Sciatic nerve (tissue), 2 donors: ENCODE measurements around the gene GFM1. TPM values are rescaled to one million over a fixed set of nuclear protein-coding genes. Genes with fewer than 3 reads are reported as not detected.

Experiments
- ATAC-seq: fragments of 200-7000 bp; cut with Tn5 transposase; one replicate; pipeline ENCODE4 v1.9.1; 2020; ENCODE audit warnings: mild to moderate bottlenecking, moderate library complexity
- DNase-seq: peaks from one replicate; pipeline ENCODE4 v3.0.0-alpha.2; 2020; ENCODE audit warnings: low spot score
- intact Hi-C: fragments of 100-400 bp; cut with DNase I; formaldehyde crosslinking; loops from one replicate; pipeline ENCODE4 v1.14.2; 2022
- total RNA-seq: library from RNA; stranded (reverse); fragmentation: NEBNext Ultra II Directional; extraction: Animal tissue kit (Norgen Biotek cat#: 25700); gene quantifications from one replicate; pipeline ENCODE4 v1.2.1, GENCODE V29; 2021
- donor health status: DM: no; HTN: no; CAD: no.
- donor health status: DM: no; HTN: no; CAD: no.

Gene GFM1
- total RNA-seq, 1 donor from 2014 or later, result 41.2 TPM

DNA sequence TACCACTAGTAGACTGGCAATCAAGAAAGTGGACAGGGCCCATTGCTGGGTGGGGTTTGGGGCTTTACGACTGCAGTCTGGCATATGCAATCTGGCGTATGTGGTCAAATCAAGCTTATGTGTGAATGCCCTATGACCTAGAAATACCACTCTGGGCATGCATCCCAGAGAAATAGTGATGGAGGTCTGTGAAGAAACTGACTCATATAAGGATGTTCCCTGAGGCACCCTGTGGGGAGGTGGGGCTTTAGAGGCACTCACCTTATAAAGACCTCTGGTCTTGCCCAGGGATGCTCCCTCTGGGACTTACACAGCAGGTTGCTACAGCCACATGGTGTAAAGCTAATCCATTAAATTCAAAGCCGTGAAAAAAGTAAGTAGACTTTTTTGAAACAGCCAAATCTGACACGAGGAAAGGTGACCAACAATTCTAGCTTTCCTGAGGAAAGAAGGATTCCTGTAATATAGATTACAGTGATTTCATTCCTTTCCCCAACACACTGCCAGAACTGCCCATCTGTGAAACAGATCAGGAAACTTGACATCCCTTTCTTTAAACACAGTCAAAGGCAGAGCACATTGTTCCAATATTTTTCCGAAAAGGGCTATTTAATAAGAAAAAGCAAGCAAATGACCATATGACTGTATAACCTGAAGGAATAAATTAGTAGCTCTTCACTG, 74.3 kb downstream of the GFM1 start:
- intact Hi-C loops, result no loop called here
- ATAC-seq, result no peak
- no peak for DNase-seq

DNA sequence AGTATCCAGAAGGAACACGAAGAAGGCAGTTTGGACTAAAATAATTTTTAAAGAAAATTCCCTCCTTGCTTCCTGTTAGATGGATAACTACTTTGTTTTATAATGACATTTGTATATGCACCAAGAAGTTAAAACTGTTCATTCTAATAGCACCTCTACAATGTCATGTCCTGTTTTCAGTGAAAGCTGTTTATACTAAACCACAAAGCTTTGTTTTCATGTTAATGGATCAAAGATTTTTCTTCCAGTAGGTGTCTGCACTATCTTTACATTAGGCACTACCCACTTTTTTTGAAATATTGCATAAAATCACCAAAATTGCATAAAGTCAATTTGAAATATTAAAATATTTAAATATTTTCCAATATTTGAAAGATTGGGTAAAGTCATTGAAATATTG, 77.8 kb downstream of the GFM1 start:
- ATAC-seq, result no peak
- no peak for DNase-seq
- intact Hi-C loops, result no loop called here

GRCh38 chr3:158723991-158724390, 79.7 kb downstream of the GFM1 start:
- DNase-seq, result no peak
- ATAC-seq, result no peak
- intact Hi-C loops, result no loop called here

DNA sequence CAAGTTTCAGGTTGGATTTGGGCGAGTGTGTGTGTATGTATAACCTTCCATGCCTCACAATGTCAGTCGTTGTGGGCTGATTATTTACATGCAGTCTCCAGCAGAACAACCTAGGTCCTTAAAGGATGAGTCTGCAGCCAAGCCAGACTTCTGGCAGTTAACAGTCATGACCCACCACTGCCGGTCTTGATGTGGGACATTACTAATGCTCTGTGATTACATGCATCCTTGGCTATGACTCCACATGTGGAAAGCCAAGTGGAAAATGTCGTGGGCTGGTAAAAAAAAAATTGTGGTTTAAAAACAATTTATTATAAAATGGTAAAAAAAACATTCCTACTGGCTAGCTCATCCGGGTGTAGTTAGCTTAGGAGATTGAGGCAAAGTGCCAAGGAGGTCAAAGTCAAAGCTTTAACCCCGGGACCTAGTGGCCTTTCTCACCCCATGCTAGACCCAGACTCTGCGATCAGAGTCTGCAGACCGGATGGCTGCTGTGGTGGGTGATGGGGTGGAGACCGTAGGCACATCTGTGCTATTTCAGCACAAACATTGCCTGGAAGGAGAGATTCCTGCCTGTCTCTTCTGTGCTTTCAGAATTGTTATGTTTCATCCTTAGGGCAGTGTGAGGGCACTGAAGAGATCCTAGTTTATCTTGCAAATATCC, 81.2 kb downstream of the GFM1 start:
- intact Hi-C loops, result loop anchor here (5.0 kb wide), 1 partner anchor 67 kb away; no protein-coding TSS in a partner anchor
- DNase-seq, result no peak
- ATAC-seq, result peak; percentile 81

GRCh38 chr3:158727206-158728060, 83.1 kb downstream of the GFM1 start:
- intact Hi-C loops, result loop anchor here (5.0 kb wide), 1 partner anchor 65 kb away; no protein-coding TSS in a partner anchor
- ATAC-seq (peak; percentile 38), DNase-seq (no peak)

DNA sequence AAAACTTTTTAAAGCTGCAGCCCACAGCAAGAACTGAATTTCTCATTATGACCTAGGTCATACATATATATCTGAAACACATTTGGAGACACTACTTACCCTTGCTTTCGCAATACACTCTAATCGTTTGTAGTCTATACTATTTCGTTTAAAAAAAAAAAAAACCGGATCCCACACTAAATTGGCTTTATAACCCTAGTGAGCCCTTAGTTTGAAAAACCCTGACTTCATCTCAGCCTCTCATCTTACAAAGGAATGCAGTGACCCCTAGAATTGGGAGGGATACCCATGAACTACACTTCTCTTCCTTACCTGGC, 83.7 kb downstream of the GFM1 start:
- DNase-seq, result no peak
- intact Hi-C loops, result loop anchor here (5.0 kb wide), 1 partner anchor 64 kb away; no protein-coding TSS in a partner anchor
- no peak for ATAC-seq

DNA sequence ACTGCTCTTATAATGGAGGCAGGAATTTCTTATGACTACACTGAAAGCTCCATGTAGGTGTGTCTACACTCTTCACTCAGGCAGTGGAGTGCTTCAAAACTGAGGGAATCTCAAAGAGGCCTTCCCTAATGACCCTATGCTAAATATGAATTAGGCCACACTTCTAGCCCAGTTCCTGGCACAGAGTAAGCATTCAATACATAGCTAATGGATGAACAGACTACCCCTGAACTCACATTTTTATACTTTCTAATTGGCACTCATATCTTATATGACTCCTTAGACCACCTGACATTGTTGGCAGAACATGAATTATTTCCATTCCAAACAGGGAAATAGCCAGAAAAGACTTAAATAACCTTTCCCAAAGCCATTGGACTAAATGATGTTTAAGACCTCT, 84.5 kb downstream of the GFM1 start:
- DNase-seq (no peak), ATAC-seq (no peak)
- intact Hi-C loops, result loop anchor here (5.0 kb wide), 1 partner anchor 63 kb away; no protein-coding TSS in a partner anchor

- ATAC-seq (no peak), DNase-seq (no peak)
- intact Hi-C loops, result no loop called here
Observed at GRCh38 chr3:158731486-158731885, 87.2 kb downstream of the GFM1 start.

DNA sequence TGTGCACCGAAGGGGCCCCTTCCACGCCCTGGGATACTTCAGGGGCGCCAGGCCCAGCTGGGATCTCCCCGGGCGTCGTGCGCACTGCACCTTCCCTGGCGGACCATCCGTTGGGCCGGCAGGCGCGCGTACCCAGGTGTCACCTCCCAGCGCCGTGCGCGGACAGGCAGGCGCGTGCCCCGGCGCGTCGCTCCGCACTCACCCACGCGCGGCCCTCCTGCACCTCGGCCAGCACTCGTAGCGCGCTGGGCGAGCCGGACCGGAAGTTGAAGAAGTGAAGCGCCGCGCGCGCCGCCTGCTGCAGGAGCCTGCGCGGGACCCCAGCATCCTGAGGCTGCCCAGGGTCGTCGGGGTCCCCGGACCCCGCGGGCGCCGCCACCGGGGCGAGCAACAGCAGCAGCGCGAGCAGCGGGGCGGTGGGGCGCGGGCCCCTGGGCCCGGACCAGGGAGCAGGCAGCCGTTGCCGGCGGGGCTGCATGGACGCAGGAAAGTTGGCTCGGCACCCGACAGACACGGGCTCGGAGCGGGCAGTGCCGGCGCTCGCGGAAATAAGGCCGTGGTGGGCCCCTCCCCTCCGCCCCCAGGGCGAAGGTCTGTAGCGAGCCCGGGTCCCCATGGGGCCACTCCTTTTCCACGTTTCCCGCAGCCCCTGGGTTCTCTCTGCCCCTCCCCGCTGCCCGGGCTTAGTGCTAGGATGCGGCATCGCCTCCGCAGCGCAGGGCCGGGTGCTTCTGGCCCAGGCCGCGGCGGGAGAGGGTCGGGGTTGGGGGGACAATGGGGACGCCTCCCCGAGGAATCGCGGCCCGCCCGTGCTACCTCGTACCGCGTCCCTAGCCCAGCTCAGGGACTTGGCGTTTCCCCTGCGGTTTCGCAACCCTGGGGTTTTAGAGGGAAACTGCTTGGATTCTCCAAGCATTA, 87.9 kb downstream of the GFM1 start, which contains the start of gene RARRES1:
Gene RARRES1, minus strand, starts transcription at position 520 of the 918 bp plus-strand sequence. Its CDS starts 42 bp downstream, at position 478.
- intact Hi-C loops, result no loop called here
- DNase-seq (peak; percentile 83), ATAC-seq (peak; percentile 59)

GRCh38 chr3:158732856-158733200, 88.5 kb downstream of the GFM1 start:
- intact Hi-C loops, result no loop called here
- ATAC-seq (peak; percentile 38), DNase-seq (no peak)

GRCh38 chr3:158733656-158734055, 89.3 kb downstream of the GFM1 start:
- intact Hi-C loops, result no loop called here
- DNase-seq, result no peak
- no peak for ATAC-seq

DNA sequence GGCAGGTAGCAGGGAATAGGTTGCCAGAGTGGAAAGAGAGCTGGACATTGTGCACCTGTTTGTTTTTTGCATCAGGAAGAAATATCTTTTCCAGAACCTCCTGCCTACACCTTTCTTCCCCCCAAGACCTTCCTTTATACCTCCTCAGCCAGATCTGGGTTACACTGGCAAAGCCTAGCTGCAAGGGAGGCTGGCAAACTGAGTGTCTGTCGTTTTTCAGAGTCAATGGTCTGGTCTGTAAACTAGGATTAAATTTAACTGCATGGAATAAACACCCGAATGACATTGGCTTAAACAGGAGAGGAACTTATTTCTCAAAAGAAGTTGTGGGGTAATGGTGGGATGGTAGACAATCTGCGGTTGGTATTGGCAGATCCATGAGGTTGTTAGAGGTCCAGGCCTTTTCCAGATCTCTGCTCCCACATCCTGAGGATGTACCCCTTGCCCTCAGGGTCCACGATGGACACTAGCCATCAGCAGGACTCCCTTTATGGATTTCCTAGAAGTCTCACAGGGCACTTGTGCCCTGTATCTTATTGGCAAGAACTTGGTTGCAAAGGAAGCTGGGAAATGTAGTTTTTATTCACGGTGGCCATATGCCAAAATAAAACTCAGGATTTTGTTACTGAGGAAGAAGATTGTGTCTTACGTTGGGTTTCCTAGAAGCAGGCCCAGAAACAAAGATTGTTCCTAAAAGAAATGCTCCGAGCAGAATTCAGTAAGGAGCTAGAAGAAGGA, 91.1 kb downstream of the GFM1 start:
- ATAC-seq, result no peak
- intact Hi-C loops, result no loop called here
- no peak for DNase-seq

DNA sequence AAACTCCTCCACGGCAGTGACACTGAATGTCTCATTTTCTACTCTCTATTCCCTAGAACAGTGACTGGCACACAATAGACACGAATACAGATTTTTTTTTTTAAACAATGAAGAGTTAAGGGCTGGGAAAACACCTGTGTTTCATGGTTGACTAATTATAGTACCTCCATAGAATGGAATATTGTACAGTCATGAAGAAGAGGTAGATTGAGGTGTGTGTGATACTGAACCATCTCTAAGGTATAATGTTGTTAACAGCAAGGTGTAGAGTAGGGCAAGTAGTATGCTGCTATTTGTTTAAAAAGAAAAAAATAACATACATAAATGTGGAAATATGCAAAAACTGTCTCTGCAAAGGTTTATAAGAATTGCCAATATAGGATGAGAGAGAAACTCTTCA, 93.1 kb downstream of the GFM1 start:
- no peak for ATAC-seq
- DNase-seq, result no peak
- intact Hi-C loops, result no loop called here

- intact Hi-C loops, result no loop called here
- ATAC-seq, result no peak
- no peak for DNase-seq
Observed at GRCh38 chr3:158737976-158738615, 93.8 kb downstream of the GFM1 start.

DNA sequence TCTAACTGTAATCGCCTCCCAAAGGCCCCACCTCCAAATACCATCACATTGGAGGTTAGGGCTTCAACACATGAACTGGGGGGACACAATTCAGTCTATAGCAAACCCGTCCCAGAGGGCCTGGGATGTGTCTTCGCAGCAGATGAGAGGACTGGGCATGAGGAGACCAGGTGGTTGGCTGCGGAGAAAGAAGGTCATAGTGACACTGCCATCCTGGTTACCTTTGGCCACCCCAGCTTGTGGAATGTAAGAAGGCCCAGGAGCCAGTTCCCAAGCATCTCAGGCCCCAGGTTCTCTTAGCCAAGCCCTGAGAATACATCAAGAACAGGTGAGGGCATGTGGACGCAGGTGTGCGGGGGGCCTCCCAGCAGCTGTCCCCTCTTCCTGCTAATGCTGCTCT, 94.3 kb downstream of the GFM1 start:
- intact Hi-C loops, result no loop called here
- DNase-seq (no peak), ATAC-seq (no peak)

DNA sequence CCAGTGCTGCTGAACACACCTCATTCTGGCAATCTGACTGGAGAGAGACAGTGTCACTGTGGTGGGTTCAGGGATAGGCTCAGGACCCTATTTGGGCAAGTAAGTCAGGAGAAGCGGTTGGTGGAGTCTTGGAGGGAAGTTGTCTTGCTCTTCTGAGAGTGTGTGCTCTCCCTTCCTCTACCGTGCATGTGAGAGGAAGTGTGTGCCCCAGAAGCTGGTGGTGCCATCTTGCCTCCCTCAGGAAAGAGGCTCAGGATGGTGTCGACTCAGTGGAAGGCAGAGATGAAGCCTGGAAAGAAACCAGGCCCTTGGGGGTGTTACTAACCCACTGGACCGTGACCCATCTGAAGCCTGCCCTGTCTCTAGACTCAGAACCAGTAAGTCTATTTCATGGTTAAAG, 94.8 kb downstream of the GFM1 start:
- intact Hi-C loops, result no loop called here
- DNase-seq (no peak), ATAC-seq (no peak)

DNA sequence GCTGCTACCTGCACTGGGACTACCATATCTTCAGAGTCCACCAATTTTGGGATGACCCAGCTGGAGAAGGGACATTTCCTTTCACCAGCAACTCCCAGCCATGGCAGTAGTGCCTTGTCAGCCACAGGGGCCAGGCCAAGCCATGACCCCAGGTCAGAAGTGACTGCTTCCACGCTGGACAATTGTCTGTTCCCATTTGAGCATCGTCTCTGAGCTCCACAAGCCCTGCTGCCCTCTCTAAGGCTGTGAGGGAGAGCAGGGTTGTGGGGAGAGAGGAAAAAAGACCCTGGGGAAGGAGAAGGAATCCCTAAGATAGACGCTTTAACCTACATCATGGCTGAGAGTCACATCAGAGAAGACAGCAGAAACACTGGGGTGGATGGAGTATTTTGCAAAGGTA, 95.3 kb downstream of the GFM1 start:
- intact Hi-C loops, result no loop called here

More for the DNA sequence above, 95.3 kb downstream of the GFM1 start:
- no peak for ATAC-seq
- no peak for DNase-seq
